ENCODE data around the gene FAM131A.

FAM131A gene

DNA sequence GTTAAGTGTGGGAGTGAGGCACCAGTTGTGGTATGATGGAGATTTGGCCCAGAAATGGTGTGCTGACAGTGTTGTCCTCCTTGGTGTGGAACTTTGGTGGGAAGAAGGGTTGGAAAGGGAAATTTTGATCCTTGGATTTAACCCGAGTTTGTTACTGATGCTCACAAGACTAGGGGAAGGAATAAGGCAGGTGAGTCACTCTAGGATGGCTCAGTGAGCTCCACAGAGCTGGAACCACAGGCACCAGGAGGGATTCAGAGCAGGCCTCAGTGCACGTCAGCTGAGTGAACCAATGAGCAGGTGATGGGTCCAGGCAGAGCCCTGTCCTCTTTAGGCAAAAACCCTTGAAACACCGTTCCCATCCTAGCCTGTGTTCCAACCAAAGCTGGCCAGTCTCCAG lies 53.9 kb downstream of the FAM131A start:
- Histone ChIP-seq H3K4me1 (ENCODE audit: control insufficient read depth, low read depth, low read length) (no peaks in the 10 kb centered on the region), H3K9me3 (ENCODE audit: control insufficient read depth, low read depth, low read length) (no peaks in the 10 kb centered on the region), H3K27me3 (ENCODE audit: control insufficient read depth, insufficient read depth, low read length) (no peaks in the 10 kb centered on the region), H3K4me3 (ENCODE audit: low read length) (no peak overlapping the region), H3K27ac (ENCODE audit: low read length) (no peak overlapping the region), H3K9ac (ENCODE audit: low read length) (no peak overlapping the region), H3K36me3 (ENCODE audit: control insufficient read depth, low read depth, low read length) (no peaks in the 10 kb centered on the region)

DNA sequence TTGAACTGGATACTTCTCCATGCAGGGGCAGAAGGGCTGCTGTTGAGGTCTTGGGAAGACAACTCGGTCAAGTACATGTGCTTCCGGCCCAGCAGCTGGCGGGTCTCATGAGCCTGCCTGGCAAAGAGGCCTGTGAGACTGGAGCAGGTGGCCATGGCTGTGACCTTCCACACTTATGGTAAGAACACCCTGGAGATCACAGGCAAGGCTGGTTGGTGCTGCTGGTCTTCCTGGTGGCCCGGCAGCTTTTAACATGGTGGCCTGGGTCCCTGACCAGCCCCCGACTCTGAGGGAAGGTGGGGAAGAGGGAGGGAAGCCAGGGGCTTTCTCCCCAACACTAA lies 57.9 kb downstream of the FAM131A start:
- Histone ChIP-seq H3K9me3 (ENCODE audit: control insufficient read depth, low read depth, low read length) (no peaks in the 10 kb centered on the region), H3K4me3 (ENCODE audit: low read length) (no peak overlapping the region), H3K27ac (ENCODE audit: low read length) (no peak overlapping the region), H3K4me1 (ENCODE audit: control insufficient read depth, low read depth, low read length) (peaks cover 9% of the 10 kb centered on the region), H3K9ac (ENCODE audit: low read length) (no peak overlapping the region), H3K36me3 (ENCODE audit: control insufficient read depth, low read depth, low read length) (no peaks in the 10 kb centered on the region), H3K27me3 (ENCODE audit: control insufficient read depth, insufficient read depth, low read length) (no peaks in the 10 kb centered on the region)

Data from iPS-18a (cell line).